Measurements from ENCODE around the gene SAV1.
"Not testable (repeated sequence)": the region's sequence is repeated elsewhere in the genome, so short reads cannot be mapped to it uniquely, and the experiment has no call there.

SAV1 gene

GRCh38 chr14:50665300-50665699 is 2.8 kb downstream of the SAV1 start:
- not testable (repeated sequence) for DNase-seq

DNA sequence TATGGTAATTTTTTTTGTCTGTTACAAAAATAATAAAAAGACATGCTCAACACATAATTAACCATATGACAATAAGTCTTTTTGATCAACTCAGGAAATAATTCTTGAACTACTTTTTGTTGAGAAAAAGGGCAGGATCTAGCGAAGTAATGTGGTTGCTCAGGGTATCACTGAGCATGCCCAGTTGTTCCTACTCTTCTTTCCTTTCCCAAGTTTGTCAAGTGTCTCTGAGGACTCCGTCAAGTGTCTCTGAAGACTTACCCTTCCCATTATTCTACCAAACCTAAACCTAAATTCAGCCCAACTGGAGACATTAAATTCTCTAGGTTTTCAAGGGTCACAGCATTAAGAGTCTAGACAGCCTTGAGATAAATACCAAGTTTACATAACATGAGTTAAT is 3.5 kb downstream of the SAV1 start:
- DNase-seq = not testable (repeated sequence)

DNA sequence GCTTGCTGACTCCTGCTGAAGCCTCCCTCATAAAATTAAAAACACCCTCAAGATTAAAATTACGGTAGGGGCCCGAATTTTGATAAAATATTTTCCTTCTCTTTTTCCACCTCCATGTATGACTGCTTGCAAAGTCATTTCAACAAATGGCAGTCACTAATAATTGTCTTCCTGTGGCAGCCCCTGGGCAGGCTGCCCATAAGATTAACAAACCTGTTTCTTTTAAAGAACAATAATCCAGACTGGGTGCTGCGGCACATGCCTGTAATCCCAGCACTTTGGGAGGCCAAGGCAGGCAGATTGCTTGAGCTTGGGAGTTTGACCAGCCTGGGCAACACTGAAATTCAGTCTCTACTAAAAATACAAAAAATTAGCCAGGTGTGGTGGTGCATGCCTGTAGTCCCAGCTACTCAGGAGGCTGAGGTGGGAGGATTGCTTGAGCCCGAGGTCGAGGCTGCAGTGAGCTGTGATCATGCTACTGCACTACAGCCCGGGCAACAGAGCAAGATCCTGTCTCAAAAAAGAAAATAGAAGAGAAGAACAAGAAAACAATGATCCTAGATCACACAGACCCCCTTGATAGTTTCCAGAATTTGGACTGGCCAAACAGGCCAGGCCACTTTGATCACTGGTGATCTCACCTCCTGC is 8.7 kb downstream of the SAV1 start:
- DNase-seq = no peak

DNA sequence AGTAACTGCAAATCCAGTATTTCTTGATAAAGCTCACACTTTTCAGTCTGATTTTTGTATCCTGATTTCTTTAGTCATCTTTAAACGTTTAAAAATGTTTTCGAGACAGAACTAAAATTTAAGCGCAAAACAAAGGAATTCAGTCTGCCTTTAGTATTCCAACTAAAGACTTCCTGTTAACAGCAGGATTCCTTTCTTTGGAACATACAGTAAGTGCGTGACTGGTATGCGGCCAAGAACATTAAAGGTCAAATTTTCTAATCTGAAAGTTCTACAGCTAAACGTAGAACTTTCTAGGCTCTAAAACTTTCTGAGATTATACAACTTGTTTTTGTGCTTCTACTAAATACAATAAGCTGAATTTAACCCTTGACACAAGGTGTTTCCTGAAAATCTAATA is 9.9 kb downstream of the SAV1 start:
- DNase-seq = no peak

DNA sequence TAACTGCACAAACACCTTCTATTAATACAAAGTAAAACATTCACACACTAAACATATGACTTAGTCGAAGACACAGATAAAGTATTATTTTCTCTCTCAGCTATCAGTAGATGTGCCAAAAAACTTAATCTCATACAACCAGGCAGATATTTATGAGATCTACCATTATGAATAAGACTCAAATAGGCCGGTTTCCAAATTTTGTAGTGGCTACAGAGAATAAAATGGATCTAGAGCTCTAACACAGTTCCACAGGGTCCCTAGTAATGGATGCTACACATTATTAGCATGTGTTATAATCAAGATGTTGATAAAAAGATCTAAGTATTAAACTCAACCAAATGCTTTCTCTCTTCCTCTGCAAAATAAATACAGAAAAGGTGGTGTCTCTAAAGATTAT is 10.4 kb downstream of the SAV1 start:
- DNase-seq = no peak

DNA sequence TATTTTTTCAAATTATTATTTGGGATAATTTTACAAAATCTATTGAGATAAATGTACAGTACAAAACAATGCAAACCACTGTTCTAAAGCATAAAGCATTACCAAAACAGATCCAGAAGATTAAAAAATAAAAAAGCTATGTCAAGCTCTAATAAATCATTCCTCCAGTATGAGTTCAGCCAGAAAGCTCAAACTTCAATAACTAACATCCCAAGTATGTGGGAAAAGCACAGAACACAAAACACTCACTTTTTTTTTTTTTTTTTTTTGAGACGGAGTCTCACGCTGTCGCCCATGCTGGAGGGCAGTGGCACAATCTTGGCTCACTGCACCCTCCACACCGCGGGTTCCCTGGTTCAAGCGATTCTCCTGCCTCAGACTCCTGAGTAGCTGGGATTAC is 11.3 kb downstream of the SAV1 start:
- no peak for DNase-seq

- no peak for DNase-seq
Measured at GRCh38 chr14:50649691-50650090, 18.4 kb downstream of the SAV1 start.

DNA sequence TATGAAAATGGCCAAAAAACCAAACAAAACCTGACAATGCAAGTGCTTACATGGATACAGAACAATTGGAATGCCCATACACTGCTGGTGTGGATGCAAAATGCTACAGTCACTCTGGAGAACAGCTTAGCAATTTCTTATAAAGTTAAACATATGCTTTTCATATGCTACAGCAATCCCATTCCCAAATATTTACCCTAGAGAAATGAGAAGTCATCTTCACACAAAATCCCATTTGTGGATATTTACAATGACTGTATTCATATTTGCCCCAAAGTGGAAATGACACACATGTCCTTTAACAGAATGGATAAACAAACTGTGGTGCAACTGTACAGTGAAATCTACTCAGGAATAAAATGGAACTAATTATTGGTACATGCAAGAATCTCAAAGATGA is 20.4 kb downstream of the SAV1 start:
- DNase-seq = no peak

- DNase-seq = no peak
Measured at GRCh38 chr14:50647282-50647681, 20.8 kb downstream of the SAV1 start.

DNA sequence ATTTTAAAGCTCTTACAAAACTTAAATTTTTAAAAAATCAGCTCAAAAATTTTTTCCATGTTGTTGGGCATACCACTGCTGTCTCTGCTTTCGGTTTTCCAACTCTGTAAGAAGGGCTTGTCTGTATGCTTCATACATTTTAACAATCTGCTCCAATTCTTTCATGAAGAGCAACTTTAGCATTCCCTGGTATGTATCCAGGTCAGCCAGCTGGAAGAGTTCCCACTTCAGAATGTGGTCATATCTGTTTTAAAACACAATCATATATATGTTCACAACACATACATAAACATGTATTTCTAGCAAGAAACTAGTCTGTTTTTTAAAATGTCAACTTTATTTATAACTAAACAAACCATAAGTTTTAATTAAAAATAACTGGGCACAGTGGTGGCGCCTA is 33.0 kb downstream of the SAV1 start:
- no peak for DNase-seq

- no peak for DNase-seq
Measured at GRCh38 chr14:50633954-50634353, 34.2 kb downstream of the SAV1 start.

DNA sequence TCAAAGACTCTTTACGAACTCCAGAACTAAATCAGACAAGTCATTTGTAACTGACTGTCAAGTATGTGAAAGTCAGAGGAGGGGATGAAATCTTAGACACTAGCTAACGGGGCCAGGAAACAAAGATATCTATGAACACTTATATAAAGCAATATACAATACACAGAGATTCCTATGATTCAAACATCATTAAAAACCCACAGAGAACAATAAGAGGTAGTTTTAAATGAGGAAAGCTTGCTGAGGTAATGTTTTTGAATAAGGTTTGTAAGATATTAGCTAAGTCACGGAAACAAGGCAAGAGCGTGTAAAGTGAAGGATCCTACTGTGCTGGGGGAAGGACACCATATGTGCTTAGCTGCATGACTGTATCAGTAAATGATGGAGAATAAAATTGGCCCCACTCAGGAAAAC is 36.7 kb downstream of the SAV1 start:
- DNase-seq = no peak

GRCh38 chr14:50624947-50625346 is 43.2 kb downstream of the SAV1 start:
- DNase-seq = not testable (repeated sequence)

DNA sequence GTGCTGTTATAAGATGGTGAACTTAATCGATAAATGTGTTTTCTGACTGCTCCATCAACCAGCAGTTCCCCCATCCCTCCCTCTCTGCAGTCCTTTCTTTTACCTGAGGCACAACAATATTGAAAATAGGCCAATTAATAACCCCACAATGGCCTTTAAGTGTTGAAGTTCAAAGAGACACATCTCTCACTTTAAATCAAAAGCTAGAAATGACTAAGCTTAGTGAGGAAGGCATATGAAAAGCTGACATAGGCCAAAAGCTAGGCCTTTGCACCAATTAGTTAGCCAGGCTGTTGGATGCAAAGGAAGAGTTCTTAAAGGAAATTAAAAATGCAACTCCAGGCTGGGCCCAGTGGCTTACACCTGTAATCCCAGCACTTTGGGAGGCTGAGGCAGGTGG is 43.7 kb downstream of the SAV1 start:
- no peak for DNase-seq

DNA sequence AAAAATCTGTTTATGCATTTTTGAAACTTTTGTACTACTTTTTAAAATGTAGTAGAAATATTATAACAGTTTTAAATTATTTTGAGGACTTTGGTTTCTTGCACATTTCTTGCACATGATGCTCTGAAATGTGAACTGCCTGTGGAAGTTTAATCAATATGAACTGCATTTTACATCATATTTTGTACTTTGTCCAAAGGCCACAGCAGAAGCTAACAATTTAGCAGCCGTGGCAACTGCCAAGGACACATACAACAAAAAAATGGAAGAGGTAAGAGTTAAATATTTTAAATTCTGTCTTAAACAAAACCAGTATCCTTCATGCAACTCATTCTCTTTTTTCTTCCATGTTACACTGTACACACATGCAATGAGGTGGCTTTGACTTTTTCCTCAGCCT is 45.1 kb downstream of the SAV1 start:
- no peak for DNase-seq

GRCh38 chr14:50620341-50620740 is 47.8 kb downstream of the SAV1 start:
- DNase-seq = no peak

GRCh38 chr14:50619569-50620141 is 48.5 kb downstream of the SAV1 start:
- DNase-seq = no peak

- DNase-seq = no peak
Measured at GRCh38 chr14:50616275-50616674, 51.8 kb downstream of the SAV1 start.

DNA sequence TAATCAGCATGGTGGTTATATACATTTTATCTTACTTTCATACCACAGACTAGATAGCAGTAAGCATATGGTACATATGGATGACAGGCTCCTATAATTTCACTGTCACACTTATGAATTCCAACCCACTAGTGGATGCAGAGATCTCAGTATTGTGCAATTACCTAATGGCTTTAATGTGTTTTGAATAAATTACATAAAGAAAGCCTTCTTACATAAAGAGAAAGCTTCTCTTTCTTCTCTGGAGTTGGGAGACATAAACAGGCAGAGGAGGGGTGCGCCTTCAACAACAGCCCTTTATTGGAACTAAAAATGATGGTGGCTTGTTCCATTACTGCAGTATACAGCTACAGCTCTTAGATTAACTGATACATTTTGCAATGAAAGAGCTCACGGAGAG is 52.6 kb downstream of the SAV1 start:
- no peak for DNase-seq

DNA sequence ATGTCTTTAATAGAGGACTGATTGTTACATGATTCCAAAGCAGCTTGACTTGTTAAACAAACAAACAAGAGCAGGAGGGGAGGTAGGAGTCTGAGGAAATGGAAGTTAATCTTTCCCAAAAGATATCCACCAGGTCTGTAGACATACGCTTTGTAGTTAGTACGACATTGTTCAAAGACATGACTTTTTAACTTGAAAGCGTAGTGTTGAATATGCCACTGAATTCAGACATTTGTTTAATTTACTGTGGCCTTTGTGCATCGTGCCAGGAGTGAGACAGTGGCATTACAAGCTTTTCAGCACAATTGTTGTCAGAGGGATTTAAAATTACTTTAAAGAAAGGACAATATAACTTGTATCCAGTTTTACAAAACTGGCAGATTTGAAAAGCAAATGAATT is 53.0 kb downstream of the SAV1 start:
- no peak for DNase-seq

DNA sequence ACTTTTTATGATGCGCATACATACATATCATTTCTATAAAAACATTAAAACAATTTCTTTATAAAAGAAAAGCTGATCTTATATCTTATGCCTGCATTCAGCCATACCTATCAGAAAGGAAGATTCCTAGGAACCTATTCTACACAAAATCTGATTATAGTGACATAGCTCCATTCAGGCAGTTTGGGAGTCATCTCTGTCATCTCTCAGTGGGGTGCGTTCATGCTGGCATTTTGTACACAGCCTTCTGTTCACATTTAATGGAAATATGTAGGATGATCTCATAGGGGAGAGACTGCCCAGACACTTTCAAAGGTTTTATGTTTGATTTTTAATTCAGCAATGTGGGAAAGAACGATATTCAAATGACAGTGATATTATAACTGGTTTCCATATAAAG is 55.3 kb downstream of the SAV1 start:
- no peak for DNase-seq

DNA sequence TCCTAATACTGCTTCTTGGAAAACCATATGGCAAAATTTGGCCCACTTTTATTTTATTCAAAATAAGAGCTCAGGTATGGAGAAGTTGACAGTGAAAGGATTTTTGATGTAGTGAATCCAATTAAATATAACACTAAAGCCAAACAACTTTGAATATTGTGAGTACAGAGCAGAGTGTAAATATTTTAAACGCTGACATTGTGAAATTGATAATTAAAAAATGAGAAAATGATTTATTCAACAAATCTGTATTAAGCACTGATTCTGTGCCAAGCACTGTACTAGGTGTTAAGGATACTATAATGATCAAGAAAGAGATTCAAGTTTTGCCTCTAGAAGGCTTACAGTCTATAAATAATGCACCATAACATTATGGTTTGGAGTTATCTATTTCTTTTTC is 57.6 kb downstream of the SAV1 start:
- no peak for DNase-seq

DNA sequence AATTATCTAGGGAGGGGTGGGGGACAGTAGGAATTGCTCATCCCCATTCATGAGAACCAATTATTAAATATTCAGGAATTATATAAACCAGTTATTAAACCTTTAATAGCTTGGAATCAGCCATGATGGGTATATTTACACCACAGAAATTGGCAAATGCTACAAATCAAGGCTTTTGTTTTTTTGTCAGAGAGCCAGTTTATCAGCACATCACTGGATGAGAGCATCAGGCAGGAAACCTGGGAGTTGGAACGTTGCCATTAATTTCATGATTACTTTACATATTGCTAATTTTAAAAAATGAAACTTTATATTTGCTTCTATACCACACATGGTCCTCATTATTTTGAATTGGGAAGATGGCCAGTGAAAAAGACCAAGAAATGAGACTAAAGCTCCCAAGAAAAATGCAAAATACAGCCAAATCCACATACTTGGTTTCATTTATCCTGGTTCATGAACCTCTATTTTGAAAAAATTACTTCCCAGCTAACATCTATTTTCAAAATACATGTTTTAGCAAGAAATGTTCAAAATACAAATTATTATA is 59.7 kb downstream of the SAV1 start:
- no peak for DNase-seq

- DNase-seq = no peak
Measured at GRCh38 chr14:50607761-50608160, 60.3 kb downstream of the SAV1 start.

GRCh38 chr14:50607181-50607580 is 60.9 kb downstream of the SAV1 start:
- DNase-seq = no peak

Measured in T-helper 9 cell (primary cell).